Fibroblast of peridontal ligament (primary cell): ENCODE data around the gene CD247.

Source experiments
- DNase-seq: peaks from one replicate; pipeline ENCODE4 v3.0.0-alpha.2; 2010; ENCODE audit errors: extremely low read depth

The CD247 gene

GRCh38 chr1:167440345-167440744 is 78.0 kb downstream of the CD247 start:
- DNase-seq = no peak

- peak; percentile 28 for DNase-seq
These were observed 78.9 kb downstream of the CD247 start for GRCh38 chr1:167439301-167439988.

- no peak for DNase-seq
These were observed 79.9 kb downstream of the CD247 start for GRCh38 chr1:167438171-167439138.

GRCh38 chr1:167435484-167435883 is 82.8 kb downstream of the CD247 start:
- DNase-seq = no peak

GRCh38 chr1:167434306-167434705 is 84.0 kb downstream of the CD247 start:
- DNase-seq = no peak

GRCh38 chr1:167433884-167434283 is 84.4 kb downstream of the CD247 start:
- DNase-seq = no peak

GRCh38 chr1:167432780-167433179 is 85.5 kb downstream of the CD247 start:
- DNase-seq = no peak

- DNase-seq = no peak
These were observed 86.2 kb downstream of the CD247 start for GRCh38 chr1:167431909-167432650.

- no peak for DNase-seq
These were observed 86.9 kb downstream of the CD247 start for GRCh38 chr1:167431261-167431908.

- DNase-seq = no peak
These were observed 87.5 kb downstream of the CD247 start for GRCh38 chr1:167430849-167431242.

GRCh38 chr1:167430134-167430848 is 88.0 kb downstream of the CD247 start:
- DNase-seq = no peak

GRCh38 chr1:167429612-167430011 is 88.7 kb downstream of the CD247 start:
- DNase-seq = no peak

GRCh38 chr1:167428395-167428794 is 89.9 kb downstream of the CD247 start:
- DNase-seq = peak; percentile 34

GRCh38 chr1:167427848-167428247 is 90.5 kb downstream of the CD247 start:
- no peak for DNase-seq

GRCh38 chr1:167426716-167427115 is 91.6 kb downstream of the CD247 start:
- no peak for DNase-seq

GRCh38 chr1:167425482-167425881 is 92.8 kb downstream of the CD247 start:
- DNase-seq = no peak

- no peak for DNase-seq
These were observed 94.4 kb downstream of the CD247 start for GRCh38 chr1:167423684-167424619.

- DNase-seq = no peak
These were observed 97.8 kb downstream of the CD247 start for GRCh38 chr1:167420510-167420909.

GRCh38 chr1:167419245-167419644 is 99.1 kb downstream of the CD247 start:
- no peak for DNase-seq

GRCh38 chr1:167418391-167418790 is 99.9 kb downstream of the CD247 start:
- DNase-seq = no peak
